K562 (cell line): Measurements from ENCODE around the gene PRKD1. TPM values are rescaled to one million over a fixed set of nuclear protein-coding genes. Genes with fewer than 3 reads are reported as not detected.

ENCODE experiments used
- ATAC-seq: fragments of 200-7000 bp; cut with Tn5 transposase; 3 replicates; pipeline ENCODE4 v1.9.1; 2020; ENCODE audit warnings: moderate library complexity
- BruUV-seq: library from RNA; stranded (reverse); fragments of 400-500 nt; replicated peaks from 2 replicates; lab custom pipeline; 2021; lab: Mats Ljungman, UMichigan
- CTCF ChIA-PET: fragments of 300-600 bp; formaldehyde crosslinking; extraction: SDS; loops from one replicate; lab custom pipeline; 2021; ENCODE audit warnings: low intra/inter-chr PET ratio; lab: Yijun Ruan, JAX
- POLR2A ChIA-PET: fragments of 300-600, 350-650 bp; sonication (Branson Sonifier 250); formaldehyde crosslinking; extraction: SDS; loops from one replicate; lab custom pipeline; 2021; ENCODE audit warnings: antibody characterized with exemption, inconsistent platforms; lab: Yijun Ruan, JAX
- DNase-seq, 4 experiments: peaks; one replicate each; pipeline versions ENCODE4 v3.0.0 to v3.0.0-alpha.2; 2011 to 2018; ENCODE audit warnings: low spot score in 3 of 4, mixed read lengths in 3 of 4; ENCODE audit errors: extremely low read depth in 1 of 4
- FAIRE-seq: peaks from 2 replicates; lab custom pipeline; 2011; peaks lifted over from hg19 to GRCh38; lab: Jason Lieb, UNC
- H2AFZ ChIP-seq: 2 replicates; pipeline ENCODE4 v1.6.0; 2011; ENCODE audit warnings: low read depth, low read length, control low read depth, inconsistent platforms
- H3K27ac ChIP-seq: fragments of 200-600 bp; 3 replicates; pipeline ENCODE4 v1.8.0; 2011; ENCODE audit warnings: low read depth, mild to moderate bottlenecking, control low read depth, inconsistent platforms, low read length, moderate library complexity, mixed read lengths; ENCODE audit errors: extremely low read depth
- H3K27me3 ChIP-seq, 2 experiments: fragments of 300-600 bp in 1 of 2; 2 replicates in 1 of 2; 3 replicates in 1 of 2; pipeline versions ENCODE4 v1.6.0 to v1.8.0; 2011; ENCODE audit warnings: inconsistent platforms in 2 of 2, low read length in 2 of 2, mild to moderate bottlenecking in 1 of 2, mixed read lengths in 1 of 2, moderate library complexity in 1 of 2; ENCODE audit not compliant: control insufficient read depth in 2 of 2, insufficient read depth in 2 of 2
- H3K36me3 ChIP-seq: fragments of 300-600 bp; 3 replicates; pipeline ENCODE4 v1.8.0; 2011; ENCODE audit warnings: mild to moderate bottlenecking, low read length, inconsistent platforms; ENCODE audit not compliant: control insufficient read depth, insufficient read depth
- H3K4me1 ChIP-seq, 2 experiments: fragments of 200-600 bp in 1 of 2; replicated peaks in 1 of 2; 2 replicates in 1 of 2; 3 replicates in 1 of 2; pipeline versions ENCODE4 v1.5.1 to v1.8.0; 2011; ENCODE audit warnings: inconsistent platforms in 2 of 2, low read length in 2 of 2, mild to moderate bottlenecking in 1 of 2, mixed read lengths in 1 of 2, moderate library complexity in 1 of 2; ENCODE audit not compliant: control insufficient read depth in 2 of 2, insufficient read depth in 2 of 2
- H3K4me2 ChIP-seq: 2 replicates; pipeline ENCODE4 v1.6.1; 2011; ENCODE audit warnings: low read length, control low read depth, inconsistent platforms, mixed read lengths; ENCODE audit not compliant: insufficient read depth
- H3K4me3 ChIP-seq: fragments of 200-600 bp; sonication (generic), shearing (Covaris generic); 2 replicates; pipeline ENCODE4 v1.5.1; 2016; ENCODE audit warnings: control low read depth, inconsistent platforms
- H3K79me2 ChIP-seq: fragments of 200-600 bp; 3 replicates; pipeline ENCODE4 v1.8.0; 2011; ENCODE audit warnings: low read length, inconsistent platforms; ENCODE audit not compliant: control insufficient read depth, insufficient read depth
- H3K9ac ChIP-seq, 2 experiments: 2 replicates each; pipeline versions ENCODE4 v1.6.0 to v1.6.1; 2011; ENCODE audit warnings: low read depth in 2 of 2, low read length in 2 of 2, control low read depth in 1 of 2, inconsistent platforms in 1 of 2, mild to moderate bottlenecking in 1 of 2, mixed read lengths in 1 of 2; ENCODE audit not compliant: insufficient read depth in 1 of 2
- H3K9me1 ChIP-seq: one replicate; pipeline ENCODE4 v1.6.0; 2011; ENCODE audit warnings: inconsistent platforms, mild to moderate bottlenecking, low read length, moderate library complexity; ENCODE audit not compliant: control insufficient read depth, insufficient read depth
- H3K9me3 ChIP-seq: replicated peaks from 2 replicates; pipeline ENCODE4 v1.5.1; 2011; ENCODE audit warnings: low read depth, low read length, inconsistent platforms; ENCODE audit not compliant: control insufficient read depth, insufficient read depth
- H4K20me1 ChIP-seq: replicated peaks from 2 replicates; pipeline ENCODE4 v1.6.1; 2011; ENCODE audit warnings: low read length, inconsistent platforms, mixed read lengths; ENCODE audit not compliant: control insufficient read depth, insufficient read depth
- NR0B1 ChIP-seq: fragments of 450-650 bp; IDR thresholded peaks from one replicate; pipeline ENCODE4 v1.6.1; 2018; ENCODE audit warnings: mild to moderate bottlenecking, moderate library complexity; ENCODE audit not compliant: partially characterized antibody
- PTBP1 ChIP-seq: fragments of 200-400 bp; formaldehyde crosslinking; IDR thresholded peaks from 2 replicates; pipeline ENCODE4 v1.6.1; 2017; ENCODE audit warnings: low read depth, low read length
- SNRNP70 ChIP-seq: fragments of 200-400 bp; formaldehyde crosslinking; optimal IDR thresholded peaks from 2 replicates; pipeline ENCODE3; 2017; ENCODE audit warnings: low read depth, low read length
- SOX6 ChIP-seq: fragments of 450-650 bp; IDR thresholded peaks from 2 replicates; pipeline ENCODE4 v1.6.1; 2014; ENCODE audit warnings: mild to moderate bottlenecking
- SUPT5H ChIP-seq: fragments of 450-650 bp; IDR thresholded peaks from 2 replicates; pipeline ENCODE4 v1.6.1; 2016
- TAF1 ChIP-seq: IDR thresholded peaks from 2 replicates; pipeline ENCODE4 v1.6.1; 2011; ENCODE audit warnings: mild to moderate bottlenecking, low read length, moderate library complexity; ENCODE audit not compliant: insufficient read depth, control insufficient read depth, severe bottlenecking; ENCODE audit errors: extremely low read depth
- ZBTB17 ChIP-seq: fragments of 450-650 bp; formaldehyde crosslinking; IDR thresholded peaks from 2 replicates; pipeline ENCODE4 v1.4.0; 2020; ENCODE audit warnings: mild to moderate bottlenecking
- ZNF140 ChIP-seq: fragments of 250-450 bp; sonication (Bioruptor Pico); IDR thresholded peaks from 2 replicates; pipeline ENCODE4 v1.8.0; 2021; ENCODE audit warnings: moderate library complexity, mild to moderate bottlenecking, inconsistent platforms
- WGBS: fragments of 100-300 bp; shearing (Covaris generic); methylation state at CpG from one replicate; pipeline ENCODE4 v1.1.6; 2016; ENCODE audit warnings: low coverage, mixed read lengths; ENCODE audit not compliant: insufficient coverage; ENCODE audit errors: missing lambda C conversion rate; 5-methylcytosine and 5-hydroxymethylcytosine counted together
- in situ Hi-C: fragments of 300-500 bp; cut with MboI; formaldehyde crosslinking; loops from 4 replicates; pipeline ENCODE4 v1.15.0; 2018; ENCODE audit warnings: inconsistent platforms, mixed read lengths
- intact Hi-C: fragments of 100-400 bp; cut with micrococcal nuclease; formaldehyde crosslinking; loops from 2 replicates; pipeline ENCODE4 v1.14.2; 2022
- polyA plus RNA-seq, 8 experiments: library from polyadenylated mRNA; depleted of rRNA in 4 of 8; stranded (reverse) in 5 of 8; unstranded in 3 of 8; fragments of >200 nt; fragmentation: Nextera tagmentation in 2 of 8; fragmentation: Illumina TruSeq in 1 of 8; extraction: Ambion mirVana in 2 of 8; extraction: Trizol in 1 of 8; gene quantifications; 2 replicates each; pipeline versions ENCODE4 v1.2.1 to v1.2.3, GENCODE V29; 2011 to 2014; ENCODE audit warnings: inconsistent platforms in 1 of 8, missing spikeins in 1 of 8
- total RNA-seq, 7 experiments: library from RNA; depleted of rRNA in 6 of 7; stranded (reverse); fragments of >200 nt in 6 of 7; fragmentation: Illumina TruSeq in 2 of 7; extraction: Trizol in 2 of 7; gene quantifications; 2 replicates each; pipeline versions ENCODE4 v1.2.1 to v1.2.3, GENCODE V29; 2011 to 2021; ENCODE audit warnings: low replicate concordance in 1 of 7

The PRKD1 gene
- total and polyA plus RNA-seq, 9 of the 15 experiments (the other 6 are each of a cell fraction or from before 2014, with no cell fraction given), result 0.04 to 0.25 (median 0.13) TPM; not detected in 1

- TF ChIP-seq SUPT5H (no peak), TAF1 (no peak), ZBTB17 (no peak), NR0B1 (no peak), SNRNP70 (no peak), PTBP1 (no peak)
These were observed 95.6 kb downstream of the PRKD1 start (continued) for GRCh38 chr14:29832042-29832441.

GRCh38 chr14:29829851-29830250 is 97.8 kb downstream of the PRKD1 start:
- ATAC-seq, result no peak
- 16% methylated on average over 2 of the region's 2 CpGs for WGBS
- no peaks in the 10 kb centered on the region for H3K9me1 ChIP-seq
- H3K9ac ChIP-seq, result no peak overlapping the region
- H4K20me1 ChIP-seq, result no peaks in the 10 kb centered on the region
- no peak overlapping the region for H3K27ac ChIP-seq
- CTCF ChIA-PET, result no interaction called here
- BruUV-seq, result no TSS peak
- no peaks in the 10 kb centered on the region for H3K27me3 ChIP-seq
- H2AFZ ChIP-seq, result no peak overlapping the region
- no peaks in the 10 kb centered on the region for H3K79me2 ChIP-seq
- intact Hi-C loops (no loop called here), in situ Hi-C loops (no loop called here)
- DNase-seq, result no peak
- H3K4me2 ChIP-seq, result no peak overlapping the region
- POLR2A ChIA-PET, result no interaction called here
- H3K4me3 ChIP-seq, result no peak overlapping the region
- H3K4me1 ChIP-seq, result no peaks in the 10 kb centered on the region
- TF ChIP-seq ZNF140 (CRISPR knock-in tag) (no peak), SOX6 (no peak)
- no peaks in the 10 kb centered on the region for H3K36me3 ChIP-seq
- no peak for FAIRE-seq
- H3K9me3 ChIP-seq, result no peaks in the 10 kb centered on the region
